Inflammatory macrophage treated with lipopolysaccharide for 4 hours (primary cell): Measurements from ENCODE around the gene USF2.

Experiments used
- DNase-seq: peaks from one replicate; pipeline ENCODE4 v3.0.0-alpha.2; 2020

The USF2 gene

GRCh38 chr19:35303357-35303915, 34.7 kb downstream of the USF2 start:
- peak; percentile 51 for DNase-seq

DNA sequence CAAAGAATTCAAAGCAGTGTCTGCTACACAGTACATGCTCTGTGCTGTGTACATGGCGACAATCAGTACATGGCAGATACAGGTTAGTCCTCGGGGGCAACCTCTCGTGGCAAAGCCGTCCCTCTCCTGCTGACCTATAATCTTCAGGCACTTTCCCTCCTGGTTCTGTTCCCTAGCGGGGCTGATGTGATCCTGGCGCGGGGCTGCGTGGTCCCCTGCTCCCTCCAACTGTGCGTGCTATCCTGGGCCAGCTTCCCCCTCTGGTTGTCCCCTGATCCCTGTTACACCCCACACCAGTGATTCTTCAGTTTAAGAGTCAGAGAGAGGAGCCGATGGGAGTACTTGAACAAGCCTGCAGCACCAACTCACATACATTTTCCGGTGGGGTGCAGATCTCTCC, 35.3 kb downstream of the USF2 start:
- no peak for DNase-seq

DNA sequence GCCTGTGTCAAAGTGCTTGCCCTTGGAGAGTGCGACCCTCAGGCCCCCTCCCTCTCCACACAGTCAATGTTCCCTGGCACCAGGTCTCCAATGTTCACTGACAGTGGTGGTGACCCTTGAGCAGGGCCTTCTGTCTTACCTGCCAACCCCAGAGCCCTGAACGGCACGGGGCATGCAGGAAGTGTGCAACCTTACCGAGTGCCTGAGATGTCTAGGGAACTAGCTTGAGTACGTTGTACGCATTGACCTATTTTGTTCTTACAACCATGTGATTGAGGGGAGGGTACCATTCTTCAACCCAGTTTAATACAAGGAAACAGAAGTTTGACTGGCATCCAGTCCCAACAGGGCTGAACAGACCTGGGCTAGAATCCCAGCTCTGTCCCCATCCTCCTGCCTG, 36.4 kb downstream of the USF2 start:
- DNase-seq: no peak

DNA sequence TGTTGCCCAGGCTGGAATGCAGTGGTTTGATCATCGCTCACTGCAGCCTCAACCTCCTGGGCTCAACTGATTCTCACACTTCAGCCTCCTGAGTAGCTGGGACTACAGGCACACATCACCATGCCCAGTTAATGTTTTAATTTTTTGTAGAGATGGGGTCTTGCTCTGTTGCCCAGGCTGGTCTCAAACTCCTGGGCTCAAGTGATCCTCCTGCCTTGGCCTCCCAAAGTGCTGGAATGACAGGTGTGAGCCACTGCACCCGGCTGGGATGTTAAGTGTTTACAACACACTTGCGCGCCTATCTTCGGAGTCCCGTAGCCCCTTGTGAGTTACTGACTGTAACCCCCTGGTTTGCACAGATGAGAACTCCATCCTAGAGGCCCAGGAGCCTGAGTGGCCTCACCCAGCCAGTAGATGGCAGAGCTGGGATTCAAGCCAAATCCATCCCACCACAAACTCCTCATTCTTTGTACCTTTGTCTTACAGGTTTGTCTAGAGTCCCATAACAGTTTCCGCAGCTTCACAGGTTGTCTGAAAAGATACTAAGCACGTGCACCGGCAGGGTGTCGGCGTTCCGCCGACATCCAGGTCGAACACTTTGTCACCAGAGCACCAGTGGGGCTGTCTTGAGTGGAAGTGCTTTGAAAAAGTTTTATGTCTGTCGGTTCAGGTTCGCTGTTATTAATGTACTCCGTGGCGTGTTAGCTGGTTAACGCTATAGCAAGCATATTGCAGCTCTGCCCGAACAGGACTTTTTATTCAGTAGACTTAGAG, 37.9 kb downstream of the USF2 start:
- no peak for DNase-seq

DNA sequence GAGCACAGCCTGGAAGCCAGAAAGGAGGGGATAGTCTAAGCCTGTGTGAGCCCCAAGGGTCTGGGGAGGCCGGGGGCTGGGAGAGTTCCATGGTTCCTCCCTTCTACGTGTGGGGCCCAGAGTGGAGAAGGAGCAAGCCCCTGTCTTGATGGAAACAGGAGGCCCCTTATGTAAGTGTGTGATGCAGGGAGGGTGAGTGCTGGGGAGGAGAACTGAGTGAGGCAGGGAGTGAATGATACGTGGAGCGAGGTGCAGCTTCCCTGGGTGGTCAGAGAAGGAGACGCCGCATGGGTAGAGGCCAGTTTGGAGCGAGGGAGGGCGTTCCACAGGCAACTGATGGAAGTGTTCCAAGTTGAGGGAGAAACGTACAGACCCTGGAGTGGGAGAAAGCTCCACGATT, 39.2 kb downstream of the USF2 start:
- no peak for DNase-seq

GRCh38 chr19:35308910-35309309, 40.1 kb downstream of the USF2 start:
- DNase-seq: no peak

DNA sequence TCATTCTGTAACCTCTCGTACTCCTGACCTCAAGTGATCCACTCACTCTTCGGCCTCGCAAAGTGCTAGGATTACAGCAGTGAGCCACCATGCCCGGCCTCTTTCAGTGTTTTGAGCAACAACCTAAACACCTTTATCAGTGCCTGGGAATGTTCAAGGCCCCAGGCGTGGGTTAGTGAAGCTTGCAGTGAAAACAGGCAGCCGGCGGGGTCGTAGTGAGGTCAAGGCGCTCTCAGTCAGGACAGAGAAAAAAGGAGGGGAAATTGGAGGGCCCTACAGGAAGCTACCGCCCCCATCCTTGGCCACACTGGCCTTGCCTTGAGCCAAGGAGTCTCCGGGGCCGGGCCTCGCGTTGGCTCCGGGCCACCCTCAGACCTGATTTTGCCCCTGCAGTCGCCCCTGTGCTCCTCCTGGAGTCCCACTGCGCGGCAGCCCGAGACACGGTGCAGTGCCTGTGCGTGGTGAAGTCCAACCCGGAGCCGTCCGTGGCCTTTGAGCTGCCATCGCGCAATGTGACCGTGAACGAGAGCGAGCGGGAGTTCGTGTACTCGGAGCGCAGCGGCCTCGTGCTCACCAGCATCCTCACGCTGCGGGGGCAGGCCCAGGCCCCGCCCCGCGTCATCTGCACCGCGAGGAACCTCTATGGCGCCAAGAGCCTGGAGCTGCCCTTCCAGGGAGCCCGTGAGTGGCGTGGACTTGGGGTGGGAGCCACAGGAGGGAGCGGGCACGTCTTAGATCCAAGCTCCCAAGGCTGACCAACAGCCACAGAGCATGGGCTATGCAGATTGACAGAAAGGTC, 40.9 kb downstream of the USF2 start:
- no peak for DNase-seq

- DNase-seq: no peak
Measured at GRCh38 chr19:35310331-35310730, 41.6 kb downstream of the USF2 start.

DNA sequence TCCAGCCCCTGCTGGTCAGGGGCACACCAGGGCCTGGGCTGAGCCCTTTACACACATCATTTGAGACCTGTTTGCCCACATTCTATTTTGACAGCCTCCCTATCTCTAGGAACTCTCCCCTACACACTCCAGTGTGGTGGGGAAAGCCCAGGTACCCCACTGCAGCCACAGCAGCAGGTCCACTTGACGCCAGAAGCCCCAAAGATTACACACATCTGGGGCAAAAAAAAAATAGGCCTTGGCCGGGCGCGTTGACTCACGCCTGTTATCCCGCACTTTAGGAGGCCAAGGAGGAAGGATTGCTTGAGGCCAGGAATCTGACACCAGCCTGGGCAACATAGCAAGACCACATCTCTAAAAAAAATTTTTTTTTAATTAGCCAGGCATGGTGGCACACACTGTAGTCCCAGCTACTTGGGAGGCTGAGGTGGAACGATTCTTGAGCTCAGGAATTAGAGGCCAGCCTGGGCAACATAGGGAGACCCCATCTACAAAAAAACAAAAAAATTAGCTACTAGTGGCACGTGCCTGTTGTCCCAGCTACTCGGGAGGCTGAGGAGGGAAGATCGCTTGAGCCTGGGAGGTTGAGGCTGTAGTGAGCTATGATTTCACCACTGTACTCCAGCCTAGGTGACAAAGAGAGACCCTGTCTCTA, 42.2 kb downstream of the USF2 start:
- DNase-seq: no peak

DNA sequence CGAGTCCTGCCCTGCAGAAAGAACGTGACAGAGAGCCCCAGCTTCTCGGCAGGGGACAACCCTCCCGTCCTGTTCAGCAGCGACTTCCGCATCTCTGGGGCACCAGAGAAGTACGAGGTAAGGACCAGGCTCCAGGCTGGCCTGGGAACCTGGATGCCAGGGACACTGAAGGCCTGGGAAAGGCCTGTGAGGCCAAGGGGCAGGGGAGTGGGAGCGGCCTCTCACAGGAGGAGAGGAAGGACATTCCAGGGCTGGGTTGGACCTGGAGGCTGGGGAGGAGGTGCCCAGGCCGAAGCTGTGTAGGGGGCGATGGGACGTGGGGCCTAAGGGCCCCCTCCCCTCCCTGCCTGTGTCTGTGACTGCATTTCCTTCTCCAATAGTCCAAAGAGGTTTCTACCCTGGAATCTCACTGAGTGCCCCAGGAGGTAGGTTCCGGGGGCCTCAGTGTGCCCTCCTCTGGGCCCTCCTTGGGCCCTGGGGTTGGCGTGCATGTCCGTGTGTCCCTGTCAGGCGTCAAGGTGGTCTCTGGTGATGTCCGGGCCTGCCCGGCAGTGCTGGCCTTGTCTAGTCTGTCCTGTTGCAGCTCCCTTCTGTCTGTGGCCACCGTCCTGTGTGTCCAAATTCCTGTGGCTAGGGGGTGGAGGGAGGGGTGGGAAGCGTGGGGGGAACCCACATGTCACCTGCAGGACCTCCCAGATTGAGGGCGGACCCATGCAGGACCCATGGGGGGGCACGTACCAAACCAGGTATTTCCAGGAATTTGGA, 43.3 kb downstream of the USF2 start:
- DNase-seq: no peak

- DNase-seq: no peak
Measured at GRCh38 chr19:35313587-35313986, 44.8 kb downstream of the USF2 start.

GRCh38 chr19:35314031-35314430, 45.3 kb downstream of the USF2 start:
- no peak for DNase-seq

DNA sequence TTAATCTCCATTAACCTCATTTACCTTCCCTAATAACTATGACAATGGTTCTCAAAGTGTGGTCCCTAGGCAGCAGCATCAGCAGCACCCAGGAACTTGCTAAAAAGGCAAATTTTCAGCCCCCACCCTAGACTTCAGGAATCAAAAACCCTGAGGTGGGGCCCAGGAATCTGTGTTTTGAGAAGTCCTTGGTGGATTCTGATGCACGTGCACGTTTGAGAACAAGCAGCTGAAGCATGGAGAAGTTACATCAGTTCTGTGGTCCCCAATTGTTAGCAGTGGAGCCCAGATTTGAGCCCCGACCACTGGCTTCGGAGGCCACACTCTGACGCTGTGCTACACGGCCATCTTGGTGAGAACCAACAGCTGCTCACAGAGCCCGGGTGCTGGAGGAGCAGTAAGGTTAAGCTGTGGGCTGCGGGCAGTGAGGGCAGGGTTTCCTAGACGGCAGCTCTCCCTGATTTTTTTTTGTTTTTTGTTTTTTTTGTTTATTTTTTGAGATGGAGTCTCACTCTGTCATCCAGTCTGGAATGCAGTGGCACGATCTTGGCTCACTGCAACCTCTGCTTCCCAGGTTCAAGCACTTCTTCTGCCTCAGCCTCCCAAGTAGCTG, 46.2 kb downstream of the USF2 start:
- no peak for DNase-seq

GRCh38 chr19:35315883-35316282, 47.1 kb downstream of the USF2 start:
- DNase-seq: no peak

- DNase-seq: no peak
Measured at GRCh38 chr19:35316560-35316959, 47.8 kb downstream of the USF2 start.

GRCh38 chr19:35317464-35318043, 48.8 kb downstream of the USF2 start:
- DNase-seq: peak; percentile 64

- DNase-seq: peak; percentile 97
Measured at GRCh38 chr19:35318679-35319448, 50.1 kb downstream of the USF2 start.

DNA sequence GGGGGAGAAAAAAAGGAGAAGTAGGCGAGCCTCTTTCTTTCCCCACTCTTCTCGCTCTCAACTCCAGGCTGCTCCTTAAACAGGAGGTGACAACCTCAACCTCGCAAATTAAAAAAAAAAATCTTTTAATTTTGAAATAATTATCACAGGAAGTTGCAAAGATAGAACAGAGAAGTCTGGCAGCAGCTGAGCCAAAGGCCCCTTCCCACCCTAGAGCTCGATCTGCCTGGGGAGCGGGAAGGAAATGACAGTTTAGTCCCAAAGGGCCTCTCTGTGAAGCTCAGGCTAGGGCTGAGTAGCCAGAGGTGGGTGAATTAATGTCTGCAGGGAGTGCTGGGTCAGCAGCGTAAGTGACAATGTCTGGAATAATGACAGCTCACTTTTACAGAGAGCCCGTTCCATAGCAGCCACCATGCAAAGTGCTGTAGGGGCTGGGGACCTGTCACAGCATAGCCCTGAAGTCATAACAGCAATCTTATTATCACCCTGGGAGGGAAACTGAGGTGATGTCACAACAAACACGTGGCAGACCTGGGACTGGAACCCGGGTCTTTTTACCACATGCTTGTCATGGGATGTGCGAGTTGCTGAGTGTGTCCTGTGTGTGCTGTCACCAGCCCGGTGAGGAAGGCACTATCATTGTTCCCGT, 51.4 kb downstream of the USF2 start:
- DNase-seq: peak; percentile 69

- no peak for DNase-seq
Measured at GRCh38 chr19:35321291-35321690, 52.5 kb downstream of the USF2 start.

GRCh38 chr19:35322014-35322413, 53.3 kb downstream of the USF2 start:
- DNase-seq: no peak

DNA sequence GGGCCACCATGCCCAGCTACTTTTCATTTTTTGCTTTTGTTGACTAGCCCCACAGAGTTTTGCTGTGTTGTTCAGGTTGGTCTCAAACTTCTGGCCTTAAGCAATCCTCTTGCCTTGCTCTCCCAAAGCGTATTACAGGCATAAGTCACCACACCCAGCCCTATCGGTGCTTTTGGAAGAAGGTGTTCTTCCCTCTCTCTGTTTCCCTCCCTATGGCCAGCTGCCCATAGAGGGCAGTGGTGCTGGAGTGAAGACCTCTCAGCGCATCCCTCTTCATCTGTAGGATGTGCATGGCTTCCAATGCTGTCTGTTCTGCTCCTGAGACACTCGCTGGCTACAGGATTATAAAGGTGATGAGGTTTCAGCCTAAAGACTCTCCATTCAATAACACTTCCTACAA, 58.9 kb downstream of the USF2 start:
- DNase-seq: peak; percentile 7
